HL-60 (cell line): ENCODE data around the gene AGMO.

Experiments
- GABPA ChIP-seq: IDR thresholded peaks from 2 replicates; pipeline ENCODE4 v1.6.1; 2012; ENCODE audit warnings: low read depth
- POLR2AphosphoS5 ChIP-seq: IDR thresholded peaks from 2 replicates; pipeline ENCODE4 v1.6.1; 2012; ENCODE audit warnings: low read depth
- TF ChIP-seq, protein P1 (sequence below): IDR thresholded peaks from one replicate; pipeline ENCODE4 v1.5.1; 2011; ENCODE audit warnings: low read length, control low read depth, inconsistent platforms; ENCODE audit not compliant: insufficient read depth

DNA sequence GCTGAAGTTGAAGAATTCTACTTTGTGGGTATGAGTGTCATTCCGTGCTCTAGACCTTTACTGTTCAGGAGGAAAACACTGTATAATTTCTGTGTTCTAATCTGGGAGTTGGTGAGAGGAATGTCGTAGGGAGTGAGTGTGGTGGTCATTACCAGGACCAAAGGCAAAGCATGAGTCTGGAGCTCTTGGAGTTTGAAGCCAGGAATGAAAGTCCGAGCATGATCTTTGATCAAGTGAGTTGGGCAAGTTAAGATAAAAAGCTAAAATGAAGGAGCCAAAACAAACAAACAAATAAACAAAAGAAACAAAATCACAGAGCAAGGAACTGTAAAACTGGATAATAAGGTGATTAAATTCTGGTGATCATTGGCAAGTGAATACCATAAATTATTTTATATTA lies 161.4 kb downstream of the AGMO start:
- TF ChIP-seq, protein P1, sequence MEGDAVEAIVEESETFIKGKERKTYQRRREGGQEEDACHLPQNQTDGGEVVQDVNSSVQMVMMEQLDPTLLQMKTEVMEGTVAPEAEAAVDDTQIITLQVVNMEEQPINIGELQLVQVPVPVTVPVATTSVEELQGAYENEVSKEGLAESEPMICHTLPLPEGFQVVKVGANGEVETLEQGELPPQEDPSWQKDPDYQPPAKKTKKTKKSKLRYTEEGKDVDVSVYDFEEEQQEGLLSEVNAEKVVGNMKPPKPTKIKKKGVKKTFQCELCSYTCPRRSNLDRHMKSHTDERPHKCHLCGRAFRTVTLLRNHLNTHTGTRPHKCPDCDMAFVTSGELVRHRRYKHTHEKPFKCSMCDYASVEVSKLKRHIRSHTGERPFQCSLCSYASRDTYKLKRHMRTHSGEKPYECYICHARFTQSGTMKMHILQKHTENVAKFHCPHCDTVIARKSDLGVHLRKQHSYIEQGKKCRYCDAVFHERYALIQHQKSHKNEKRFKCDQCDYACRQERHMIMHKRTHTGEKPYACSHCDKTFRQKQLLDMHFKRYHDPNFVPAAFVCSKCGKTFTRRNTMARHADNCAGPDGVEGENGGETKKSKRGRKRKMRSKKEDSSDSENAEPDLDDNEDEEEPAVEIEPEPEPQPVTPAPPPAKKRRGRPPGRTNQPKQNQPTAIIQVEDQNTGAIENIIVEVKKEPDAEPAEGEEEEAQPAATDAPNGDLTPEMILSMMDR = no peak
- TF ChIP-seq POLR2AphosphoS5 (no peak), GABPA (no peak)
